GM12872 (cell line): ENCODE results near the gene SLC22A23.

Experiments
- CTCF ChIP-seq: IDR thresholded peaks from 3 replicates; pipeline ENCODE4 v1.5.1; 2011; ENCODE audit warnings: low read depth, mild to moderate bottlenecking, low read length, moderate library complexity; ENCODE audit not compliant: insufficient read depth

The SLC22A23 gene

GRCh38 chr6:3439961-3440360 is 16.9 kb downstream of the SLC22A23 start:
- no peak for TF ChIP-seq CTCF

- TF ChIP-seq CTCF = no peak
Observed at GRCh38 chr6:3438190-3439167, 18.4 kb downstream of the SLC22A23 start.

- no peak for TF ChIP-seq CTCF
Observed at GRCh38 chr6:3433005-3433404, 23.8 kb downstream of the SLC22A23 start.

GRCh38 chr6:3432416-3432815 is 24.4 kb downstream of the SLC22A23 start:
- TF ChIP-seq CTCF = no peak

- no peak for TF ChIP-seq CTCF
Observed at GRCh38 chr6:3431994-3432393, 24.9 kb downstream of the SLC22A23 start.

- no peak for TF ChIP-seq CTCF
Observed at GRCh38 chr6:3429211-3429610, 27.6 kb downstream of the SLC22A23 start.

GRCh38 chr6:3428700-3429099 is 28.1 kb downstream of the SLC22A23 start:
- TF ChIP-seq CTCF = no peak
